Tibial artery (tissue), 4 donors: ENCODE results near the gene SAMD3.
"Not testable (repeated sequence)": the region's sequence is repeated elsewhere in the genome, so short reads cannot be mapped to it uniquely, and the experiment has no call there.

Source experiments
- DNase-seq, 2 donors: peaks; one replicate each; pipeline ENCODE4 v3.0.0-alpha.2; 2019
- H3K27ac ChIP-seq, 2 donors: fragments of 200-600 bp; sonication (generic) in 1 of 2; 1 replicate in 1 of 2; 2 replicates in 1 of 2; pipeline ENCODE4 v1.5.1; 2018 to 2019; ENCODE audit warnings: mild to moderate bottlenecking in 1 of 2
- H3K27me3 ChIP-seq, 2 donors: fragments of 200-600 bp; sonication (generic) in 1 of 2; one replicate each; pipeline versions ENCODE4 v1.5.1 to v1.6.0; 2016 to 2019
- H3K36me3 ChIP-seq, 3 donors: fragments of 200-600 bp; sonication (generic) in 2 of 3; one replicate each; pipeline ENCODE4 v1.5.1; 2016 to 2019; ENCODE audit warnings: mild to moderate bottlenecking in 2 of 3
- H3K4me1 ChIP-seq, 4 donors: fragments of 200-600 bp; sonication (generic) in 2 of 4; 1 replicate in 3 of 4; 2 replicates in 1 of 4; pipeline ENCODE4 v1.5.1; 2016 to 2019
- H3K4me3 ChIP-seq, 2 donors: fragments of 200-600 bp; sonication (generic) in 1 of 2; 1 replicate in 1 of 2; 2 replicates in 1 of 2; pipeline ENCODE4 v1.5.1; 2018 to 2019; ENCODE audit warnings: mild to moderate bottlenecking in 2 of 2
- H3K9me3 ChIP-seq, 3 donors: fragments of 200-600 bp; sonication (generic) in 1 of 3; one replicate each; pipeline ENCODE4 v1.5.1; 2016 to 2019
- intact Hi-C: fragments of 100-400 bp; cut with DNase I; formaldehyde crosslinking; loops from one replicate; pipeline ENCODE4 v1.15.0; 2023; ENCODE audit warnings: low total_unique reads
- TF ChIP-seq, protein P1 (sequence below), 2 experiments: fragments of 200-600 bp in 1 of 2; fragments of 450-650 bp in 1 of 2; IDR thresholded peaks; one replicate each; pipeline ENCODE4 v1.5.1; 2017 to 2019; ENCODE audit warnings: antibody characterized with exemption in 2 of 2, mild to moderate bottlenecking in 1 of 2, moderate library complexity in 1 of 2

The SAMD3 gene

DNA sequence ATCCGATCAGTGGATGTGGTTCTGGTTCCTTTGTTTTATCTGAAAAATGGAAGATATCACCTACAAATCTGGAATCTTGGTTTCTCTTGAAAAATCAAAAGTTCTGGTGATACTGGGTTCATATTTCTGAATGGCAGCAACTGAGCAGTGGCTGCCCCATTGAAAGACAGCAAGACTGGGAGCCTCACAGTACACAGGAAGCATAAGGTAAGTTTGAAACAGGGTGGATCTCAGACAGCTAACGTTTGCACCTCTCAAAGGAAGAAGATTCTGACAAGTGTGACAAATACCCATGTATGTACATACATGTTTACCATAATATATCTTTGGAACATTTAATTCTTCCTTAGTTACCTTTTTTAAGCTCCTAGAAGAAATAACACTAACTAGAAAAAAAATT lies at the start of gene SAMD3:
SAMD3 (minus strand) TSS at position 177 of the 400 bp plus-strand sequence. CDS start 7,678 bp downstream, outside the sequence.
- H3K27ac ChIP-seq = no peak within 1 kb of the TSS
- no peaks in the 10 kb centered on the region for H3K9me3 ChIP-seq
- H3K27me3 ChIP-seq = no peaks in the 10 kb centered on the region
- no peak within 1 kb of the TSS for H3K4me3 ChIP-seq
- TF ChIP-seq, protein P1, sequence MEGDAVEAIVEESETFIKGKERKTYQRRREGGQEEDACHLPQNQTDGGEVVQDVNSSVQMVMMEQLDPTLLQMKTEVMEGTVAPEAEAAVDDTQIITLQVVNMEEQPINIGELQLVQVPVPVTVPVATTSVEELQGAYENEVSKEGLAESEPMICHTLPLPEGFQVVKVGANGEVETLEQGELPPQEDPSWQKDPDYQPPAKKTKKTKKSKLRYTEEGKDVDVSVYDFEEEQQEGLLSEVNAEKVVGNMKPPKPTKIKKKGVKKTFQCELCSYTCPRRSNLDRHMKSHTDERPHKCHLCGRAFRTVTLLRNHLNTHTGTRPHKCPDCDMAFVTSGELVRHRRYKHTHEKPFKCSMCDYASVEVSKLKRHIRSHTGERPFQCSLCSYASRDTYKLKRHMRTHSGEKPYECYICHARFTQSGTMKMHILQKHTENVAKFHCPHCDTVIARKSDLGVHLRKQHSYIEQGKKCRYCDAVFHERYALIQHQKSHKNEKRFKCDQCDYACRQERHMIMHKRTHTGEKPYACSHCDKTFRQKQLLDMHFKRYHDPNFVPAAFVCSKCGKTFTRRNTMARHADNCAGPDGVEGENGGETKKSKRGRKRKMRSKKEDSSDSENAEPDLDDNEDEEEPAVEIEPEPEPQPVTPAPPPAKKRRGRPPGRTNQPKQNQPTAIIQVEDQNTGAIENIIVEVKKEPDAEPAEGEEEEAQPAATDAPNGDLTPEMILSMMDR (IDR thresholded peaks at IDR 0.05) = no peak
- intact Hi-C loops = no loop called here
- DNase-seq = no peak
- no peaks in the 10 kb centered on the region for H3K36me3 ChIP-seq
- no peaks in the 10 kb centered on the region for H3K4me1 ChIP-seq

DNA sequence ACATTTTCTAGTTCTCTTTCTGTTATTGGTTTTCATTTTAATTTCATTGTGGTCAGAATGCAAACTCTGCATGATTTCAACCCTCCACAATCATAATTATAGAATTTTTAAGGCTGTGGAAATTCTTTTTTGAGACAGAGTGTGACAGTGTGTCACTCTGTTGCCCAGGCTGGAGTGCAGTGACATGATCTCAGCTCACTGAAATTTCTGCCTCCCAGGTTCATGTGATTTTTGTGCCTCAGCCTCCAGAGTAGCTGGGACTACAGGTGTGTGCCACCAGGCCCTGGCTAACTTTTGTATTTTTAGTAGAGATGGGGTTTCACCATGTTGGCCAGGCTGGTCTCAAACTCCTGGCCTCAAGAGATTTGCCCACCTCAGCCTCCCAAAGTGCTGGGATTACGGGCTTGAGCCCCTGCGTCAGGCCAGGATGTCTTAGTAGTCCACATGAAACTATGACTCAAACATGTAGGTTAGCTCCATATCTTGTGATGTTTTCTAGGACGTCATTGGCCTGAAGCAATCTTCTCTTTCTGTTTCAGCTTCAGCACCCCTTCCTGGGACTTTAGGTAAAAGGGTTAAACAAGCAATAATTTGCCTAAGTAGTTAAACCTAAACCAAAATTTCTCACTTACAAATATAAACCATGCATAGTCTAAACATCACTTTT lies 47.4 kb upstream of the SAMD3 start:
- peaks cover 3 to 10% (median 9%) of the 10 kb centered on the region in 3 donors for H3K9me3 ChIP-seq
- DNase-seq = no peak
- H3K4me3 ChIP-seq = no peak overlapping the region
- H3K27ac ChIP-seq = no peak overlapping the region
- TF ChIP-seq, protein P1 (IDR thresholded peaks at IDR 0.05) = no peak
- H3K27me3 ChIP-seq = no peaks in the 10 kb centered on the region
- intact Hi-C loops = no loop called here
- no peaks in the 10 kb centered on the region for H3K4me1 ChIP-seq
- no peaks in the 10 kb centered on the region for H3K36me3 ChIP-seq

DNA sequence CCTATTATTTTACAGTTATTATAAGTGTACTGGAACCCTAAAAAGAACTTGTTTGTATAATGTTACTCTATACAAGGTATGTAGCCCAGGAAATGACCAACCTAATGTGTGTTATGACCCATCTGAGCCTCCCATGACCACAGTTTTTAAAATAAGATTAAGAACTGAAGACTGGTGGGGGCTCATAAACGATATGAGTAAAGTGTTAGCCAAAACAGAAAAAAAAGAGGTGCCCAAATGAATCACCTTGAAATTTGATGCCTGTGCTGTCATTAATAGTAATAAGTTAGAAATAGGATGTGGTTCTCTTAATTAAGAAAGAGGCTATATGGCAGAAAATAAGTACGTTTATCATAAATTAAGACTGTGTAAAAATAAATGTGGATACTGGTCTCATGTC lies 42.8 kb upstream of the SAMD3 start:
- H3K4me1 ChIP-seq, DNase-seq, H3K36me3 ChIP-seq, H3K27ac ChIP-seq, H3K4me3 ChIP-seq, intact Hi-C loops, H3K9me3 ChIP-seq, H3K27me3 ChIP-seq: not testable (repeated sequence)

- TF ChIP-seq, protein P1 (IDR thresholded peaks at IDR 0.05) = no peak
- intact Hi-C loops = no loop called here
- H3K27ac ChIP-seq = no peak overlapping the region
- no peaks in the 10 kb centered on the region for H3K36me3 ChIP-seq
- H3K4me3 ChIP-seq = no peak overlapping the region
- DNase-seq = no peak
- no peaks in the 10 kb centered on the region for H3K27me3 ChIP-seq
- no peaks in the 10 kb centered on the region for H3K4me1 ChIP-seq
- H3K9me3 ChIP-seq = no peaks in the 10 kb centered on the region
Measured at GRCh38 chr6:130262008-130262407, 39.3 kb upstream of the SAMD3 start.

DNA sequence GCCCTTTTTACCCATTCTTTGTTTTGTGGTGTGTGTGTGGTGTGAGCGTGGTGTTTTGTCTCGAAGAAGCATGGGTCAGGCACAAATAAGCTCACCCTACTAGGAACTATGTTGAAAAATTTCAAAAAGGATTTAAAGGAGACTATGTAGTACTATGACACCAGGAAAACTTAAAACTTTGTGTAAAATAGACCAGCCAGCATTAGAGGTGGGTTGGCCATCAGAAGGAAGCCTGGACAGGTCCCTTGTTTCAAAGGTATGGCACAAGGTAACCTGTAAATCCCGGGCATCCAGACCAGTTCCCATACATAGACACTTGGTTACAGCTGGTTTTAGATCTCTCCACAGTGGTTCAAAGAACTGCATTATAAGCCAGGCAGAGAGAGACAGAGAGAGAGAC lies 38.8 kb upstream of the SAMD3 start:
- H3K36me3 ChIP-seq, H3K4me1 ChIP-seq, H3K9me3 ChIP-seq, H3K4me3 ChIP-seq, DNase-seq, H3K27ac ChIP-seq, H3K27me3 ChIP-seq, intact Hi-C loops: not testable (repeated sequence)

- DNase-seq, H3K4me3 ChIP-seq, H3K36me3 ChIP-seq, H3K27me3 ChIP-seq, H3K4me1 ChIP-seq, H3K9me3 ChIP-seq, H3K27ac ChIP-seq, intact Hi-C loops: not testable (repeated sequence)
Measured at GRCh38 chr6:130260614-130261241, 38.0 kb upstream of the SAMD3 start.

- H3K4me1 ChIP-seq, intact Hi-C loops, H3K4me3 ChIP-seq, H3K36me3 ChIP-seq, H3K27me3 ChIP-seq, H3K9me3 ChIP-seq, DNase-seq, H3K27ac ChIP-seq: not testable (repeated sequence)
Measured at GRCh38 chr6:130260050-130260462, 37.3 kb upstream of the SAMD3 start.
